GM21367 (cell line): ENCODE data around the gene FXYD6.
"Not testable (repeated sequence)": the region's sequence is repeated elsewhere in the genome, so short reads cannot be mapped to it uniquely, and the experiment has no call there.

ENCODE experiments used
- ATAC-seq: cut with Tn5 transposase; IDR thresholded peaks from one replicate; pipeline ENCODE4 v1.9.1; 2021; ENCODE audit not compliant: unreplicated experiment

Gene FXYD6, protein sequence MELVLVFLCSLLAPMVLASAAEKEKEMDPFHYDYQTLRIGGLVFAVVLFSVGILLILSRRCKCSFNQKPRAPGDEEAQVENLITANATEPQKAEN

DNA sequence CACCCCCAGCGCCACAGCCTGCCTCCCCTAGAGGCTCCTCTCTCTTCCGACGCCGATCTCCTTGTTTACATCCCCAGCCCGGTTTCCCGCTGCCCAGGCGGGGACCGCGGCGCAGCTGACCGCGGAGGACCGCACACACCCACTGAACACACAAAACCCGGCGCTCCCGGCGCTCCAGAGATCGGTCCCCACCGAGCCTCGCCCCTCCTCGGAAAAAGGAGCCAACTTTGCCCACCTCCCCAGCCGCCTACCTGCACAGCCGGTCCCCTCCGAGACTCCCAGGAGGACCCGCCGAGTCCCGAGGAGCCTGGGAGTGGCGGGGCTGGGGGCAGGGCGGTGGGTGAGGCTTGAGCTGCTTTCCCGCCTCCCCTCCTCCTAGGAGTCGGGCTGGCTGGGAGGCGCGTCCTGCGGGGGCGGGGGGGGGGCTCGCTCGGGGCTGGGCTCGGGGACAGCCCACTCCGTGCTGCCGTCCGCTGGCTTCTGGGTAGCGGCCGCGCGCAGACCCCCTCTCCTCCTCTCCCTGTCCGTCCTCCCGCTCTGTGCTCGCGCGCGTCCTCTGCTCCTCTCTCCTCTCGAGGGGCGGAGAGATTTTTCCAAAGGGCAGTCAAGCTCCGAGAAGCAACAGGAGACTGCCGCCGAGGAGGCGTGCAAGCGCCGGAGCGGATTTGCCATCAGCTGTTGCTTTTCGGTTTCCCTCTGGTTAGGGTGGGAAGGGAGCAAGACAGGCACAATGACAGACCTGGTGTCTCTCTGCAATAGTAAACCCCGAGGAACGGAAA, at the start of gene FXYD6:
Gene FXYD6 (minus strand): TSS at position 318 of the 779 bp plus-strand sequence. CDS start 33,882 bp downstream, outside the sequence.
- no peak for ATAC-seq

DNA sequence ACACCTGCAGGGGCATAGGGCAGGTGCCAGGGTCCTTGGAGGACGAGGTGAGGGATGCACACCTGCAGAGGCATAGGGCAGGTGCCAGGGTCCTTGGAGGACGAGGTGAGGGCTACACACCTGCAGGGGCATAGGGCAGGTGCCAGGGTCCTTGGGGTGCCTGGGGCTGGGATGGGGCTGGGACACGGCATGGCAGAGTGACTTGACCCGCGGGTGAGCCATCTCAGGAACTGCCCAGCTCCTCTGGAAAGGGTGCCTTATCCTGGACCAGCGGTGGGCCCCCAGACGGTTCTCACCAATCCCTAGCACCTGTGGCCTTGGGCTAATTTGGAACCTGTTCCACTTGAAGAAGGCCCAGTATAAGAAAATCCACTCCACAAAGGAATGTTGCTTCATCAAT, 49.7 kb upstream of the FXYD6 start:
- not testable (repeated sequence) for ATAC-seq

DNA sequence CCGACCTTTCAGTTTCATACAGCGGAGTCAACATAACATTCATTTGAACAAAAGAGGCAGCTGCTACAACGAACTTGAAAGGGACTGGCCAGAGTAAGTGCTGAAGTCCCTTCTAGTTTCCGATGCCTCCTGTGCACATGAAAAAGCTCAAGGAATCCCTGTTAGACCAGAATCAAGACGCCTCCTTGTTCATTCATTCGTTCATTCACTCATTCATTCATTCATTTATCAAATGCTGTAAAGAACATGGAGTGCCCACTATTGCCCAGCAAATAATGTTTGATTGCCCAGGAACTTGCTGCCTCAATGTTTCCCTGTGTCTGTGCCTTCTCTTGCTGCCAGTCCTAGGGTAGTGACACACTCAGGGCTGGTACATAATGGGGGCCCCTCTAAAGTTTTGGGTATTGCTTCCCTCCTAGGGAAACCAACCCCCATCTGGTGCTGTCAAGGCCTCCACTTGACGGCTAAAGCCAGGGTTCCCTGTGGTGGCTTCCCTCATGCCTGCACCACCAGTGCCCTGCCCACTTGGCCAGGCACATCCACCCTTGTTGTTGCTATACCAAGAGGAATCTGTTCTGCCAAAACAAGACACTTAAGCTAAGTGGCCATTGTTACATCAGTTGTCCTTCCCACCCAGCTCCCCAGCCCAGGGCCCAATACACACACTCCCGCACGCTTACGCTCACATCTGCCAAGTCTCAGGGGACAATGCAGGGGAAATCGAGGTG, 48.9 kb upstream of the FXYD6 start:
- no peak for ATAC-seq

DNA sequence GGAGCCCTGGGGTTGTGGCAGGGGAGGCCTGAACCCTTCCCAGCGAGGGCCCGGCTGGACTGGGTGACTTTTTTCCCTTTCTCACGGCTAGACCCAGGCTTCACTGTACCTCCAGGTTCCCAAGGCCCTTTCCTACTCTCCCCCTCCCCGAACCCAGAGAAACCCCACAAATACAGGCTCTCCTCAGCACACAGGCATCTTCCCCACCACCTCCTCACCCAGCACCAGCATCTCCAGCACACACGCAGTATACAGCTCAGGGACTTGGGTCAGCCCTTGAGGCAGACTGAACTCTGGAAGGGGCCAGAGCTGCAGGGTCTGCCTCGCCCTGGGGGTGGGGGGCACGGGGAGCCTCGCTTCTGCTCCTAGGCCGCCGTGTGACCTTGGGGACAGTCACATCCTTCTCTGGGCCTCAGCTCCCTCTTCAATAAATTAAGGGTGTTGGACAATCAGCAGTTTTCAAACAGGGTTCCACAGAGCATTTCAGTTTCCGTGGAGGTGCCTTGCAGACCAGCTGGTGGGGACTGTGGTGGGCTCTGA, 48.2 kb upstream of the FXYD6 start:
- no peak for ATAC-seq

DNA sequence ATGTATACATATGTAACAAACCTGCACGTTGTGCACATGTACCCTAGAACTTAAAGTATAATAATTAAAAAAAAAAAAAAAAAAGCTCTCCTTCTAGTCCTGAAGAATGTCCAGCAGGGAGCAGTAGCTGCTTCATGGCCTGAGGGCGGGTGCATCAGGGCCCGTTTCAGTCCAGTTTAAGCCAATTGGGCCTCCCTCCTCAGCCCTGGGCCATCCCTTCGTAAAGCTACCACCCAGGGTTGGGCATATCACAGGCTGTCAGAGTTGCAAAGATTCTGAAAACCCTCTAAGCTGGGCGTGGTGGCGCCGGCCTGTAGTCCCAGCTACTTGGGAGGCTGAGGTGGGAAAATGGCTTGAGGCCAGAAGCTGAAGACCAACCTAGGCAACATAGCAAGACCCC, 47.3 kb upstream of the FXYD6 start:
- ATAC-seq, result no peak

DNA sequence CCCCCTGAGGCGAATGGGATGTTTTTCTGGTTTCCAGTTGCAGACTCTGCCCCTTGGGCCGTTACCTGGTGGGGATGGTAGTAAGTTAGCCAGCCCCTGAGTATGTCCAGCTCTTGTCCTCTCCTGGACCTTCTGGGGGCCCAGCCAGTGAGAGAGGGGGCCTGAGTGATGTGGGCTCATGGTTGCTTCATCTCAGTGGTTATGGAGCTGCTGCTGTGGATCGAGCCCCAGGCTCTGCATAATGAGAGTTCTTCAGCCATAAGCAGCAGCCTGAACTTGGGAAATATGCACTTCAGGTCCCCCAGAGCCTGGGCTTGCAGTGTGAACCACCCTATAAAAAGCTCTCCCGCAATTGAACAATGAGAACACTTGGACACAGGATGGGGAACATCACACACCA, 46.8 kb upstream of the FXYD6 start:
- ATAC-seq, result no peak

DNA sequence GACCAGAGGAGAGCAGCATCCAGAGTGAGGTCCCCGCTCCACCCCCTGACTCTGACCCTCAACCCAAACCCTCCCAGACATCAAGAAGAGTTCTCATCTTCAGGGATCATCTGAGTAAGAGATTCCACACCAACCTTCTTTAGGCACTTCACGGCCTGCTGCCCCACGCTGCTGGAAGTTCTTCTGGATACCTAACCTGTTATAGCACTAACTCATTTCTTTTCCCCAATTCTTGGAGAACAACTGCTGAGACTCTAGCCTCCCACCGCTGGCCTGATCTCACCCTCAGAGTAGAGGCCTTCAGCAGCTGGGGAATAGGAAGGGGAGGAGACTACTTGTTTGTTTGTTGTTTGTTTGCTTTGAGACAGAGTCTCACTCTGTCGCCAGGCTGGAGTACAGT, 45.4 kb upstream of the FXYD6 start:
- ATAC-seq, result no peak

DNA sequence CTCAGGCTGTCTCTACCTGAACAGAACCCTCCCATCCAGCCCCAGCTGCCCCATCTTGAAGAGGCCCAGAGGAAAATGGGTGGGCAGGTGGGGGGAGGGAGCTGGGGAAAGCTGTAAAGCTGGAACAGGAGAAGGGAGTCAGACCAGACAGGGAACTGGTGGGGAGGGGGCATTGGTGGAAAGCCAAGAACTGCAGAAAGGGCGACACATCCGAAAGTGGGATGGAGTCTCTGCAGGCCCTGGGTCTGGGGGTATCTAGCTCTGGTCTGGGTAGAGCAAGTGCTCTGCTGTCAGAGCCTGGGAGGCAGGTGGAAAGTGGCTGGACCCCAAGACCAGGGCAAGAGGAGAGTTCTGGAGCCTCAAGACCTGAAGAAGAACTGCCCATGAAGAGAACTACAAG, 45.0 kb upstream of the FXYD6 start:
- no peak for ATAC-seq

DNA sequence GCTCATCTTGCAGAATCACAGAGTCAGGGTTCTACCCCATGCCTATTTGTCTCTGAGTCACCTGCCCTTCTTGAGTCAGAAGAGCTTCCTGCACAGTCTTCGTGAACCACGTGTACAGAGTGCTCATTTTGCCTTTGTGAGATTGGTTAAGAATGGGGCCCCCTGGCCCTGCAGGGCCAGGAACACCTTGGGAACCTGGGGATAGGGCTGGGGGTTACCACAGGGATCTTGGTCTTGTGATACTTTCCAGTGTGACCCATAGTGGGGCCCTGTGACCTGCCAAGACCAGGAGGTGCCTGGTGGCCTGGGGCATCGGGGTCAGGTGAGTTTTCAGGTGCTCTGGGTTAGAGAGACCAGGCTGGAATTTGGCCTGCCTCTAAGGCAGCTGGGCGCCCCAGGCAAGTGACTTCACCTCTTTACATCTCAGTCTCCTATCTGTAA, 43.3 kb upstream of the FXYD6 start:
- ATAC-seq, result no peak

DNA sequence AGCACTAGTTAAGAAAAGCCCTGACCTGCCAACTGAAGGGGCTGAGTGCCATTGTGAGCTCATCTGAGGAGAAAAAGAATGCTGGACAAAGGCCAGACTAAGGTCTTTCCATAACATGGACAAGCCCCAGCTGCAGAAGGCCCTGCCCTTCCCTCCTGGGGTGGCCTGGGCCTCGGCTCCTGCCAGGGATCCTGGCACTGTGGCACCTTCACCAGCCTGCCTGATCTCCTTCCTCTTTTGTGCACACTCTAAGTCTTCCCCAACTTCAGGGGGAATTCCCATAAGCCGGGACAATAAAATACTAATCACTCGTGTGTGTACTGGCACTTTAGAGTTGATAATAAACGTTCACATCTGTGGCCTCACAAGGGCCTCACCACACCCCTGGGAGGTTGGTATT, 42.9 kb upstream of the FXYD6 start:
- no peak for ATAC-seq

DNA sequence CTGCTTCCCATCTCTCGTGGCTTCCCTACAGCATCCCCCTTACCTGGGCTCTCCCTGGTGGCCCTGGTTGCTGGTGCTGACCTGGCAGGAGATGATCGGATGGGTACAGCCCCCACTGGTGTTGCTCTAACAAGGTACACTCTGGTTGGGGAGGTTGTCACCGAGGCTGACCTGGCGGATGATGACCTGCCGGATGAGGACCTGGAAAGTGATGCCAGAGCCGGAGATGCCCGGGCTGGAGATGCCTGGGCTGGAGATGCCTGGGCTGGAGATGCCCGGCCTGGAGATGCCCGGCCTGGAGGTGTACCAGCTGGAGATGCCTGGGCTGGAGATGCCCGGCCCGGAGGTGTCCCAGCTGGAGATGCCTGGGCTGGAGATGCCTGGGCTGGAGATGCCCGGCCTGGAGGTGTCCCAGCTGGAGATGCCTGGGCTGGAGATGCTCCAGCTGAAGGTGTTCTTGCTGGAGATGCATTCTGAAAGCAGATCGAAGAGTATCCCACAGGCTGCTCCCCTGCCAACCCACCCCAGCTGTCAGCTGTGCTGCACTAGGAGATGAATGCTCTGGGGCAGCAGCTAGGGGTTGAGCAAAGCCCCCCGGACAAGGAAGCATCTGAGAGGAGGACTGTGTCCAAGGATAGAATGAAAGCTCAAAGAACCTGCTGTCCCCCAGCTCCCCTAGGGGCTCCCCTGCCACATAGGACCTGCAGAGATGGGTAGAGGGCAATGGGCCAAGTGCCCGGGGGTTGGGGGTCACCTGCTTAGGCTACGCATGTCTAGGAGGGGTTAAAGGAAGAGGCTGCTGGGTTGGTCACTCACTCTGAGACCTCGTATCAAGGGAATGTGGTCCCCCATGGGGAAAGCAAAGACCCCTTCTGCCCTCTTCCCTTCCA, 42.2 kb upstream of the FXYD6 start:
- no peak for ATAC-seq

DNA sequence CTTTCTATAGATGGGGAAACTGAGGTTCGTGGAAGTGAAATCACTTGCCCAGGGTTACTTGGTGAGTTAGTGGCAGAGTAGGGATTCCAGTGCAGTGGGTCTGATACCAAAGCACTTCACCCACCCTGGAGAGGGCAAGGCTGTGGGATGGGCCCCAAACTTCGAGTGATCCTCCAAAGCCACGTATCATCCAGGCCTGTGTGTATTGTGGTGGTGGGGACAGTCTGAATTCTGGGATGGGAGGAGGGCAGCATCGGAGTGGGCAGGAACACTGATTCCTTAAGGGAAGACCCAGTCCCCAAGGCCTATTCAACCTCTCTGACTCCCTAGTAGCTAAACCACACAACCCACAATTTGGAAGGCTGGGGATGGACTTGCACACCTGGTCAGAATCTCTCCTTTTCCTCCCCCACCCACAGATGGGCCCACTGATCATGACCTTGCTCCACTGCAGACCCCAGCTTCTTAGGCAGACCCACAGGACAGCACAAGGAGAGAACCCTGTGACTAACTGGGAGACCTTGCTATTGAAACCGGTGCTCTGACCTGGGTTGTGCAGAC, 41.2 kb upstream of the FXYD6 start:
- ATAC-seq, result no peak

DNA sequence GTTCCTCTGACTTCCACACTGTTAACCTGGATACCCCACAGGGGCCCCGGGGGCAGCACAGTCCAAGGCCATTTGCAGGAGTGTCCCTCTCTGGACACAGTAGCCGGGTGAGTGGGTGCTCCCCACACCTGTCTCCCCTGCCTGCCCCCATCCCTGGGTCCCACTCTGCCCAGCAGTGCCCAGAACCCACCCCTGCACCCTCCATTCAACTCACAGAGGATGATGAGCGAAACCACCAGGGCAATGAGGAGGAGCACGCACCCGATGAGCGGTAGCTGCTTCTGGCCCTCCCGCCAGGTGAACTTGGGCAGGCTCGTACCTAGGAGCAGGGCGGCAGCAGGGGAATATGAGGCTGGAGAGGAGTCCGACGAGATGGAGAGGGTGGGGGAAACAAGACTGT, 40.5 kb upstream of the FXYD6 start:
- ATAC-seq, result no peak

DNA sequence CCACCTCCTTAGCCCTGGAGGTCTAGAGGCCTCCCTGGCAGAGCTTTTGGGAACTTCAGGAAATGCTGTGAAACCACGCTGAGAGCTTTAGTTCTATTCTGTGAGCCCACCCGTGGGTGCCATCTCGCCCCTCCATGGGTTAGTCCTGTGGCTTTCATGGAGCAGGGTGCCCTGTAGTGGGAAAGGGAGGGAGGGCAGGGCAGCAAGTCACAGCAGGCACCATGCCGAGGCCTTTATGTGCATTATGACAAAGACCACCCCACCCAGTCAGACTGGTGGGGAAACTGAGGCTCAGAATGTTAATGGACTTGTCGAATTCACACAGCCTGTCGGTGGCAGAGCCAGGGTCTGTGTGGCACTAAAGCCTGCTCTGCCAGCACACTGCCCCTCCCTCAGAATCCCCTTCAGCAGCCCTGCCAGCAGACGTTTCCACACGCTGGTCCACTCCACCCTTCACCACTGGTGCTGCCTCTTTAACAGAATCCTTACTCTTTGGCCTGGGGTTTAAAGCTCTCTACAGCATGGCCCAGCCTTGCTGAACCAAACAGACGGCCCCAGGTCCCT, 39.3 kb upstream of the FXYD6 start:
- ATAC-seq, result no peak

DNA sequence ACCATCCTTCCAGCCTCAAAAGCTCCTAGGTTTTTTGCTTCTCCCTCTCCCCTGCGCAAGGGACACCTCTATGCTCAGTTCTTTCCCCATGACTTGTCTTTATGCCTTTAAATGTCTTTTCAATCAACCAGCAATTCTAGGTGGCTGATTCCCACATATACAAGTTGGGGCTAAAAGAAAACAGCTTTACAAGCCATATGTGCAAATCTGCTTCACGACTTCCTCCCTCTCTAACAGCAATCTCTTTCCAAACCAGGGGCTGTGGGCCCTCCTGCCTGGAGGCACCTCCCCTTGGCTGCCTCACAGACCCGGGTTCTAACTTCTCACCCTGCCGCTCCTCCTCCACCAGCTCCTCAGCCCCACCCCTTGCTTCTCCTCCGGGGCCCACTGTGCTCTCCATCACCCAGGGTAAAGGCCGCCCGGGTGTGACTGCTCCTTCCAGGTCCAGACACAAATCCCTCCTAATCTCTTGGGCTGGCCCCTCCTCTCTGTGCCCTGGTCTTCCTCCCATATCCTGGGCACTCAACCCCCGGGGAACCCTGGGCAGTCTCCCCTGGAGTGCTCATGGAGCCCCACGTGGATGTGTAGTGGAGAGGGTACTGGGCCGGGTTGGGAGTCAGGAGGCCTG, 38.6 kb upstream of the FXYD6 start:
- ATAC-seq, result no peak

DNA sequence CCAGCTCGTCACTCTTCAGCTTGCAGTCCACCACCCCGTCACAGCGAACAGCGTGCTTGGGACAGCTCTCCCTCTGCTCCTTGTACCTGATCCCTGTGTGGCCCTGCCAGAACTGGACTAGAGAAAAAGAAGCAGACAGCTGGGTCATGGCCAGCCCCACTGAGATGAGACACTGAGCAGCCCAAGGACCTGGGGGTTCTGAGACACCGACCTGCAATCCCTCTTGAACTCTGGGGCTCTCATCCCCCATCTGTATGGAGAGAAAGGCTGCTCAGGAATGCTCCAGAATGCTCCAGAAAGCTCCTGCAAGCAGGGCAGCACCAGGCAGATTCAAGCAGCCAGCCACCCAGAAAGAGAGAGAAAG, 37.9 kb upstream of the FXYD6 start:
- no peak for ATAC-seq

DNA sequence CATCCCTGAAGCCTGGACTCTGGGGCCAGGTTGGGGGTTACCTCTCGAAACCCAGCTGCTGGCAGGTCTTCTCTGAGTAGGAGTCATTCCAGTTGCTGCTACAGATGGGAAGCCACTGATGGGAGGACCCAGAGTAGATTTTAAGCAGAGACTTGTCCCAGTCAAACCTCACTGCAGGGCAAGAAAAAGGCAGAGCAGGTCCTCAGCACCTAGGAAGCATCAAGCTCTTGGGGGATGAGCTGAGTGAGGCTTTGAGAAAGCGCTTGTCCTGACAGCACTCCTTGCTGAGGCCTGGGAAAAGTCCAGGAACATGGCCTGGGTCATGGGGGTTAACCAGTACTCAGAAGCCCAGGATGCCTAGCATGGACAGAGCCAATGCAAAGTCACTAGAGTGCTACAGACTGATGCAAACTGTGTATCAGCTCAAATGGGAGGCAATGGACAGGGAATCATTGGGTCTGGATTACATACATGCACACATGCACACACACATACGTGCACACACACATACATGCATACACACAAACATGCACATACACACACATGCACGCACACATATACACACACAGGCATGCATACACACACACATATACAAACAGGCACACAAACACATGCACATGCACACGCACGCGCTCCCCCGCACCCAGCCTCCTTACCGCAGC, 37.4 kb upstream of the FXYD6 start:
- ATAC-seq, result no peak

DNA sequence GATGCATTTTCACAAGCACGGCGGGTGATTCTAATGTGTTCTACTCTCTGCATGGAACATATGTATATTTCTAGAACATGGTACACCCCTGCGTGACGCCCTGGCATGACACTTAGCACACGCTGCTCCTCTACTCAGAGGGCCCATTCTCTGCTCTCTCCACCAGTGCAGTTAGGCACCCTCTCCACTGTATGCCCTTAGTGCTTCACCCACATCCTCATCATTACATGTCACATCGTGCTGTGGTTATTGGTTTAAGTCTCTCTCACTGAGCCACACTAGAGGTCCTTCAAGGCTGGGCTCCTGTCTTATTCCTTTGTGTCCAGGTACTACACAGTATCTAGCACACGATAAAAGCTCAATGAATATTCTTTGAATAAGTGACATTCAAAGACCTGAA, 36.0 kb upstream of the FXYD6 start:
- no peak for ATAC-seq

DNA sequence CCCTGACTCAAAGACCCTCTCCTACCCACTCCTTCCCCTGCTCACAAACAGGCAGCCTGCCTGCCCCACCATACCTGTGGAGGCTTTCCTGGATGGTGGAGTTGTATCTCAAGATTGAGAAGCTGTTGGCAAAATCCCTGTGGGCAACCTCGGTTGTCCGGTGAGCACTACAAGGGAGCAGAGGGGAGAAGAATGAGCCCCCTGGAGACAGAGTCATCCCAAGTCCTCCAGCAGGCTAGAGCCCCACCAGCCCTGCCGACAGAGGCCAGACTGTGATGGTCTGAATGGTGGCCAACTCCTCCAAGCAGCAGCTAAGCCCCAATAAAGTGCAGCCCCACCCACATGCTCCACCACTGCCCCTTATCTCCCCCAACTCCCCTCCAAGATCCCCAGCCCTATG, 35.2 kb upstream of the FXYD6 start:
- ATAC-seq, result no peak
